K562 (cell line): Measurements from ENCODE around the gene HOXD13. TPM values are rescaled to one million over a fixed set of nuclear protein-coding genes. Genes with fewer than 3 reads are reported as not detected.
A peak's percentile ranks its signal among the peaks of the same experiment; 100 is the strongest.

ENCODE experiments used
- ATAC-seq: fragments of 200-7000 bp; cut with Tn5 transposase; 3 replicates; pipeline ENCODE4 v1.9.1; 2020; ENCODE audit warnings: moderate library complexity
- BruUV-seq: library from RNA; stranded (reverse); fragments of 400-500 nt; replicated peaks from 2 replicates; lab custom pipeline; 2021; lab: Mats Ljungman, UMichigan
- CTCF ChIA-PET: fragments of 300-600 bp; formaldehyde crosslinking; extraction: SDS; loops from one replicate; lab custom pipeline; 2021; ENCODE audit warnings: low intra/inter-chr PET ratio; lab: Yijun Ruan, JAX
- POLR2A ChIA-PET: fragments of 300-600, 350-650 bp; sonication (Branson Sonifier 250); formaldehyde crosslinking; extraction: SDS; loops from one replicate; lab custom pipeline; 2021; ENCODE audit warnings: antibody characterized with exemption, inconsistent platforms; lab: Yijun Ruan, JAX
- DNase-seq, 4 experiments: peaks; one replicate each; pipeline versions ENCODE4 v3.0.0 to v3.0.0-alpha.2; 2011 to 2018; ENCODE audit warnings: low spot score in 3 of 4, mixed read lengths in 3 of 4; ENCODE audit errors: extremely low read depth in 1 of 4
- FAIRE-seq: peaks from 2 replicates; lab custom pipeline; 2011; peaks lifted over from hg19 to GRCh38; lab: Jason Lieb, UNC
- H2AFZ ChIP-seq: 2 replicates; pipeline ENCODE4 v1.6.0; 2011; ENCODE audit warnings: low read depth, low read length, control low read depth, inconsistent platforms
- H3K27ac ChIP-seq: fragments of 200-600 bp; 3 replicates; pipeline ENCODE4 v1.8.0; 2011; ENCODE audit warnings: low read depth, mild to moderate bottlenecking, control low read depth, inconsistent platforms, low read length, moderate library complexity, mixed read lengths; ENCODE audit errors: extremely low read depth
- H3K27me3 ChIP-seq, 2 experiments: fragments of 300-600 bp in 1 of 2; 2 replicates in 1 of 2; 3 replicates in 1 of 2; pipeline versions ENCODE4 v1.6.0 to v1.8.0; 2011; ENCODE audit warnings: inconsistent platforms in 2 of 2, low read length in 2 of 2, mild to moderate bottlenecking in 1 of 2, mixed read lengths in 1 of 2, moderate library complexity in 1 of 2; ENCODE audit not compliant: control insufficient read depth in 2 of 2, insufficient read depth in 2 of 2
- H3K36me3 ChIP-seq: fragments of 300-600 bp; 3 replicates; pipeline ENCODE4 v1.8.0; 2011; ENCODE audit warnings: mild to moderate bottlenecking, low read length, inconsistent platforms; ENCODE audit not compliant: control insufficient read depth, insufficient read depth
- H3K4me1 ChIP-seq, 2 experiments: fragments of 200-600 bp in 1 of 2; replicated peaks in 1 of 2; 2 replicates in 1 of 2; 3 replicates in 1 of 2; pipeline versions ENCODE4 v1.5.1 to v1.8.0; 2011; ENCODE audit warnings: inconsistent platforms in 2 of 2, low read length in 2 of 2, mild to moderate bottlenecking in 1 of 2, mixed read lengths in 1 of 2, moderate library complexity in 1 of 2; ENCODE audit not compliant: control insufficient read depth in 2 of 2, insufficient read depth in 2 of 2
- H3K4me2 ChIP-seq: 2 replicates; pipeline ENCODE4 v1.6.1; 2011; ENCODE audit warnings: low read length, control low read depth, inconsistent platforms, mixed read lengths; ENCODE audit not compliant: insufficient read depth
- H3K4me3 ChIP-seq: fragments of 200-600 bp; sonication (generic), shearing (Covaris generic); 2 replicates; pipeline ENCODE4 v1.5.1; 2016; ENCODE audit warnings: control low read depth, inconsistent platforms
- H3K79me2 ChIP-seq: fragments of 200-600 bp; 3 replicates; pipeline ENCODE4 v1.8.0; 2011; ENCODE audit warnings: low read length, inconsistent platforms; ENCODE audit not compliant: control insufficient read depth, insufficient read depth
- H3K9ac ChIP-seq, 2 experiments: 2 replicates each; pipeline versions ENCODE4 v1.6.0 to v1.6.1; 2011; ENCODE audit warnings: low read depth in 2 of 2, low read length in 2 of 2, control low read depth in 1 of 2, inconsistent platforms in 1 of 2, mild to moderate bottlenecking in 1 of 2, mixed read lengths in 1 of 2; ENCODE audit not compliant: insufficient read depth in 1 of 2
- H3K9me1 ChIP-seq: one replicate; pipeline ENCODE4 v1.6.0; 2011; ENCODE audit warnings: inconsistent platforms, mild to moderate bottlenecking, low read length, moderate library complexity; ENCODE audit not compliant: control insufficient read depth, insufficient read depth
- H3K9me3 ChIP-seq: replicated peaks from 2 replicates; pipeline ENCODE4 v1.5.1; 2011; ENCODE audit warnings: low read depth, low read length, inconsistent platforms; ENCODE audit not compliant: control insufficient read depth, insufficient read depth
- H4K20me1 ChIP-seq: replicated peaks from 2 replicates; pipeline ENCODE4 v1.6.1; 2011; ENCODE audit warnings: low read length, inconsistent platforms, mixed read lengths; ENCODE audit not compliant: control insufficient read depth, insufficient read depth
- BMI1 ChIP-seq: fragments of 150-350 bp; IDR thresholded peaks from 2 replicates; pipeline ENCODE4 v1.6.1; 2014; ENCODE audit warnings: low read length
- ZBTB8A ChIP-seq: fragments of 450-650 bp; IDR thresholded peaks from 2 replicates; pipeline ENCODE4 v1.6.1; 2018; ENCODE audit warnings: mild to moderate bottlenecking, moderate library complexity; ENCODE audit not compliant: partially characterized antibody
- WGBS: fragments of 100-300 bp; shearing (Covaris generic); methylation state at CpG from one replicate; pipeline ENCODE4 v1.1.6; 2016; ENCODE audit warnings: low coverage, mixed read lengths; ENCODE audit not compliant: insufficient coverage; ENCODE audit errors: missing lambda C conversion rate; 5-methylcytosine and 5-hydroxymethylcytosine counted together
- in situ Hi-C: fragments of 300-500 bp; cut with MboI; formaldehyde crosslinking; loops from 4 replicates; pipeline ENCODE4 v1.15.0; 2018; ENCODE audit warnings: inconsistent platforms, mixed read lengths
- intact Hi-C: fragments of 100-400 bp; cut with micrococcal nuclease; formaldehyde crosslinking; loops from 2 replicates; pipeline ENCODE4 v1.14.2; 2022
- polyA plus RNA-seq, 8 experiments: library from polyadenylated mRNA; depleted of rRNA in 4 of 8; stranded (reverse) in 5 of 8; unstranded in 3 of 8; fragments of >200 nt; fragmentation: Nextera tagmentation in 2 of 8; fragmentation: Illumina TruSeq in 1 of 8; extraction: Ambion mirVana in 2 of 8; extraction: Trizol in 1 of 8; gene quantifications; 2 replicates each; pipeline versions ENCODE4 v1.2.1 to v1.2.3, GENCODE V29; 2011 to 2014; ENCODE audit warnings: inconsistent platforms in 1 of 8, missing spikeins in 1 of 8
- total RNA-seq, 7 experiments: library from RNA; depleted of rRNA in 6 of 7; stranded (reverse); fragments of >200 nt in 6 of 7; fragmentation: Illumina TruSeq in 2 of 7; extraction: Trizol in 2 of 7; gene quantifications; 2 replicates each; pipeline versions ENCODE4 v1.2.1 to v1.2.3, GENCODE V29; 2011 to 2021; ENCODE audit warnings: low replicate concordance in 1 of 7

The HOXD13 gene
- total and polyA plus RNA-seq, 9 of the 15 experiments (the other 6 are each of a cell fraction or from before 2014, with no cell fraction given), result 0.03 to 0.04 TPM; not detected in 7

- CTCF ChIA-PET, result no interaction called here
- DNase-seq (no peak), ATAC-seq (no peak)
- Histone ChIP-seq H3K79me2 (no peaks in the 10 kb centered on the region), H3K4me3 (no peak overlapping the region), H3K36me3 (no peaks in the 10 kb centered on the region), H3K27ac (no peak overlapping the region), H3K4me1 (peaks cover 3 to 13% of the 10 kb centered on the region in 2 experiments; a peak in 2 of 5 replicates), H3K9me1 (no peaks in the 10 kb centered on the region), H3K27me3 (peaks cover 68% of the 10 kb centered on the region in 2 experiments), H4K20me1 (no peaks in the 10 kb centered on the region; the same call in 1 of the 2 replicates)
- BruUV-seq, result no TSS peak
- intact Hi-C loops, result loop anchor here (10.0 kb wide), 1 partner anchor 208 kb away; no protein-coding TSS in a partner anchor
- POLR2A ChIA-PET, result interaction anchor here (0.7 kb wide), 1 partner anchor 745 kb away, joined by 4 read pairs; no protein-coding TSS in a partner anchor
- 0 out of 2 replicates have a peak, but pooled peaks have one; percentile 18 for TF ChIP-seq BMI1
- no peak for TF ChIP-seq ZBTB8A
- TF ChIP-seq, all 486 proteins: peak for 1
- Histone ChIP-seq H3K9ac (no peak overlapping the region), H3K9me3 (no peaks in the 10 kb centered on the region), H3K4me2 (no peak overlapping the region), H2AFZ (no peak overlapping the region)
- 17% methylated on average over 29 of the region's 29 CpGs for WGBS
- no peak for FAIRE-seq
- in situ Hi-C loops, result loop anchor here (10.0 kb wide), 1 partner anchor 388 kb away; no protein-coding TSS in a partner anchor
Measured at GRCh38 chr2:176072951-176073904, 19.3 kb upstream of the HOXD13 start.
